Ammon's horn (tissue), 1 donor: ENCODE measurements around the gene CDH4.

Source experiments
- DNase-seq: peaks from one replicate; pipeline ENCODE4 v3.0.0-alpha.2; 2016; ENCODE audit warnings: low spot score

CDH4 gene

GRCh38 chr20:61900011-61900944, 648.2 kb downstream of the CDH4 start:
- DNase-seq = peak; percentile 62

GRCh38 chr20:61900945-61901293, 648.9 kb downstream of the CDH4 start:
- no peak for DNase-seq

DNA sequence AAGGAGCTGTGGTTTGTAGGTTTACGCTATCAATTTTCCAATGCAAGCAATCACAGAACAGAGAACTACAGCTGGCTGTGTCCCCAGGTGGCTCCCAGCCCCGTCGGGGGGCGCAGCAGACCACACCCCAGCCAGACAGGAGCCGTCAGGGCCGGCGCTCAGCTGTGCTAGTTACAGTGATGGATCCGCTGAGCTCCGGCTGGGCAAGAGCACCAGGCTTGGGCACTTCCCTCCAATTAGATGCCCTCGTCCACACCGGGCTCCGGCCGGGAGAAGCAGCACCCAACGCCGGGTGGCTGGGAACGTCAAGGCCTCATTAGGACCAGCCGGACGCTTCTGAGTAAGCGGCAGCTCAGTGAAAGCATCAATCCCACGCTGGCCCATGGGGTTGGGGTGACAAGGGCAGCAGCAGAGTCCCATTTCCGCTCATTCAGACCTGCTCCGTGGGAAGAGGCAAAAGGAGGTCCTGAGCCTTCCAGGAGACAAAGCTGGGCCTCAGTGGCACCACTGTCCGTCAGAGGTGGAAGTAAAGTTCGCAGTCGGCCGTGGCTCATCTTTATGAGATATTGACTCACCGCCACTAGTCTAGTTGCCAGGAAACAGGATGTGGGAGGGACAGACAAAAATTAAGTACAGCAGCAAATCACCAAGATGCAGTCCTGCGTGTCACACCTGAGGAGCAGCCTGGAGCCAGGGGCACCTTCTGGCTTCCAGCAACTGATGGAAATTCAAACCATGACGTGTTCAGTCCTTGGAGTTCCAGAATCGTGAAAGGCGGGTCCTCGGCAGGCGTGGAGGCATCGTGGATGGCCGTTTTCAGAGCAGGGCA, 649.5 kb downstream of the CDH4 start:
- no peak for DNase-seq

DNA sequence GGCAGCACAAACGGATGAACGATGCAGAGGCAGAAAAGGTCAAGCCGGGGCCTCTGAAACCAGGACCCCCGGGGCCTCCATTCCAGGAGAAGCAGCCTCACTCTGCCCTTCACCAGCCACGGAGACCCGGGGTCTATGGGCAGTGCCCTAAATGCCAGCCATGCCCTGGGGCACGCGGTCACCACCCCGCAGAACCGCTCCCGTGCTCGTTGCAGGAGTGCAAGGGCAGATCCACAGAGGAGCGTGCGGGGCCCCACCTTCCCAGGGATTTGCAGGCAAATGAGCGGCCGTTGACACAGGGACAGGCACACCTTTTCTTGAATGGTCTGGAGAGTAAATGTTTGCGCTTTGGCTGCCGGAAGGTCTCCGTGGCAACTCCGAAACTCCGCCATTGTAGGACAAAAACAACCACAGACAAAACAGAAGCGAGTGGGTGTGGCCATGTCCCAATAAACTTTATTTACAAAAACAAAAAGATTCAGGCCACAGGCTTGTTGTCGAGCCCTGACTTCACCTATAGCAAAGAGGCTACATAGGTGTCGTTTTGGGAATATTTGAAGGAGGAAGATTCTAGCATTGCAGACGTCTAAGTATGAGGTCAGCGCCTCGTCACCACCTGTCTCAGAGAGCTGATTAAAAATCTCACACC, 650.3 kb downstream of the CDH4 start:
- DNase-seq = no peak

DNA sequence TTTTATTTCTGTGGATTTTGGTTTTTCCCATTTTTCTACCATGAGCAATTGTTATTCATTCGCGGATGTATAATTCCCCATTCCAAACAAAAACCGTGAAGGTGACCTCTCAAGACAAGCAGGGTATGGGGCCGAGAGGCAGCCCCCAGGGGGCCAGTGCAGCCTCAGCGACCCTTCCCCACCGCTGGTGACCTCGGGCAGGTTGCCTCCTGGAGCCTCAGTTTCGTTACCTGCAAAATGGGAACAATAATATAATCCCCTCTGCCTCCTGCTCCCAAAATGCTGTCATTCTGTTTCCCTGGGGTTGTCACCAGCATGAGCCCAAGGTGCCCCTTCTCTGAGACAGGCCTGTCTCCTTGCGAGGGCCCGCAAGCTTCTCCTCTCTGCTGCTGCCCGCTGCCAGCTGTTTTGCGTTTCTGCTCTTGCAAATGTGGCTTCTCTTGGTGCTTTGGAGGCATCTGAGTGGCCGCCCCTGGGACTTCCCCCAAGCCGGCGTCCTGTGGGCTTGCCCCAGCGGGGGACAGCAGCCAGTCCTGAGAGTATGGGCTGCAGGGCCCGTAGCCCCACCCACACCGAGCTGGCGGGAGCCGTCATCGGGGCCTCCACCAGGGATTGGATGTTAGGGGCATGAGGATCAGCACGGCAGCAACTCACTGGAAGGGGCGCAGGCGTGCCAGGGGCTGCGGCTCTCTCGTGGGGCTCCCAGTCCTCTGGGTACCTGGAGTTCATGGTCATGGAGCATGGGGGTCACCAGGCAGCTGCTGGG, 651.7 kb downstream of the CDH4 start:
- DNase-seq = no peak

DNA sequence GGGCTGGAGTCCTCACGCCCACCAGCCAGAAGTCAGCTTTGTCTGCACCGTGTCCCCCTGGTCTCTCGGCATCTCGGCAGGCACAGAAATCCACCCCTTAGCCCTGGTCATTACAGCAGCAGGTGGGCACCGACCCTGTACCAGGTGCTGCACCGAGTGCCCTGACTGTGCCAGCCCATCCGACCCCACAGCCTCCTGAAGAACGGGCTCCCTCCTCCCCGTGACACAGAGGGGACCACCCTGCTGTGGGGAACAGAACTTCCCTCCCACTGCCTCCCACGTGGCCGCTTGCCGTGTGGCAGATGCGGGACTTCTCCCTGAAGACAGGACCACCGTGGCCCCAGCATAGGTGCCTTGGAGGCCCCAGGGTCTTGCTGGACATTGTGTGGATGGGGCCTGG, 652.4 kb downstream of the CDH4 start:
- no peak for DNase-seq

DNA sequence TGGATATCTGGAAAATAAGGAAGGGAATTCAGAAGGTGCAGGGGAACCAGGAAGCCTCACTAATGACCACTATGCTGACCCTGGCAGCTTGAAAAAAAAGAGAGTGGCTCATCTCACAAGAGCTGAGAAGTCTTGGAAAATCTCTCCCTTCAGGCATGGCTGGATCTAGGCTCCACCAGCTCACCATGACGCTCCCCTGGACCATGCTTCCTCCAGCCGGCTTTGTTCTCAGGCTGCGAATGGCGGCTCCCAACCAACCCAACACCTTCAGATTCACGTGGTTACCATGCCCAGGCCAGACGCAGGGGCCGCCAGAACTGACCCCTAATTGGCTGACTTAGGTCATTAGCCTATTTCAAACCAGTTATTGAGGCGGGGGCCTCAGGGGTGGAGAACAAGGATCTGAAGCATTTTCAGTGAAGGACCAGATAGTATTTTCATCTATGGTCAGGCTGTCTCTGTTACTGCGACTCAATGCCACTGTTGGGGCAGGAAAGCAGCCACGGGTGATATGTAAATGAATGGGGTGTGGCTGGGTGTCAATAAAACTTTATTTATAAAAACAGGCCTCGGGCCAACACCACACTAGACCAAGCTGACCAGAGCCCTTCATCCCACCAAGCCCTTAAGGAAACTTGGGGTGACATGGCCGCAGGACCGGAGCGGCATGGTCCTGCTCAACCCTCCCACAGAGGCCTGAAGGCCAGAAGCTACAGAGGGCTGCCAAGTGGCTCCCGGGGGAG, 653.9 kb downstream of the CDH4 start:
- DNase-seq = no peak

DNA sequence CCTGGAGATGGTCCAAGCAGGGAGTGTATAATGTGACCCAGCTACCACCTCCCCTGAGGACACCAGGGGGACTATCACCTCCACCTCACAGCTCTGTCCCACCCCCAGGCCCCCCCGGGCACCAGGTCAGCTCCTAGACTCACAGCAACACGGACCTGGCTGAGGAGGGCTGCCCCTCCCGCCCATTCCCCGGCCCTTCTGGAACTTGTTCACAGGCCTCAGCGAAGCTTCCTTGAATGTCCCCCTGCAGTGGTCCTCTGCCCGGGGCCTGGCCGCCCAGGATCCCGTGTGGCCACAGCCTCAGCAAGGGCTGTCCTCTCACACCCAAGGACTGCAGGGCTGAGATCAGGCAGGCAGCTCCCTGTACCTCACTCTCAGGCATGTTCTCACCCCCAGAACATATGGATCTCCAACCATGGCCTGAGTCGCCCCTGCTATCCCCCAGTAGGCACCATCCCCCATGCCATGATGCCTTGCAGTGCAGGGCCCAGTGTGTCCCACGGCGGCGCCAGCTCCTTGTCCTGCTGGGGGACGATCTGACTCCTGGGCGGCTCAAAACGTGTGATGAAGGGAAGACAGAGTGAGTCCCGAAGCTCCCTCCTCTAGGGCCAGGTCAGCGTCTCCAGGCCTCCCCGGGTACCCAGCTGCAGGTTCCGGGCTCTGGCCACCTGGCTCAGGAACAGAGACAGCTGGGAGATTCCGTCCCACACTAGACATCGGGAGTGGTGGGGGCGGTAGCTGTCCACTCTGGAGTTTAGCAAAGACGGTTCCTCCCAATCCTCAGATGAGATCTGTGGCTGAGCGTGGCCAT, 655.2 kb downstream of the CDH4 start:
- no peak for DNase-seq

GRCh38 chr20:61908057-61909026, 656.3 kb downstream of the CDH4 start:
- DNase-seq = no peak

DNA sequence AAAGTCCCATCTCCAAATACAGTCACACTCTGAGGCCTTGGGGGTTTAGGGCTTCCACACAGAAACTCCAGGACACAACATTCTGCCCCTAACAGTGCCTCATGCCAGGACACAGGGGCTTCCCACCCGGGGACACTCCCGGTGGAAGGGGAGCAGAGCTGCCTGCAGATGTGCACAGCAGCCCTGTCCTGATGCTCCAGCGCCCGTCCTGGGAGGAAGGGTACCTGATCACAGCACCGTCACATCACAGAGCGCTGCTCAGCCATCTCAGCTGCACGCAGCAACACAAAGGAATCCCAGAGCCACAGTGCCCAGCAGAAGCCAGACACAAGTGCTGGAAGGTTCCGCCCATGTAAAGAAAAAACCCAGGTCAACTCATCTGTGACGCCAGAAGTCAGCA, 657.0 kb downstream of the CDH4 start:
- no peak for DNase-seq

DNA sequence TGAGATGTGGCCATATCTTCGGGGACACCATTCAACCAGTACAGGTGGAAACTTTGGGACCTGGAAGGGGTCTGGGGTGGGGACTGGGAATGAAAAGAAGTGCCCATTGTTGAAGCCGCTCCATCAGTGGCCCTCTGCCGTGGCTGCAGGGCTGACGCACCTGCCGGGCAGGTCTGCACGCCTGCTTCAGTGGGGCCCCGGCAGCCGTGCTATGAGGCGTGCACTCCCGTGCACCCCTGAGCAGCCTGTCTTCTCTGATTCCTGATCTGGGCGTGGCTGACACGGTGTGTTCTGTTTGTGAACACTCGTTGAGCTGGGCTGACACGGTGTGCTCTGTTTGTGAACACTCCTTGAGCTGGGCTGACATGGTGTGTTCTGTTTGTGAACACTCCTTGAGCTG, 657.8 kb downstream of the CDH4 start:
- no peak for DNase-seq

GRCh38 chr20:61911824-61912223, 659.8 kb downstream of the CDH4 start:
- no peak for DNase-seq

DNA sequence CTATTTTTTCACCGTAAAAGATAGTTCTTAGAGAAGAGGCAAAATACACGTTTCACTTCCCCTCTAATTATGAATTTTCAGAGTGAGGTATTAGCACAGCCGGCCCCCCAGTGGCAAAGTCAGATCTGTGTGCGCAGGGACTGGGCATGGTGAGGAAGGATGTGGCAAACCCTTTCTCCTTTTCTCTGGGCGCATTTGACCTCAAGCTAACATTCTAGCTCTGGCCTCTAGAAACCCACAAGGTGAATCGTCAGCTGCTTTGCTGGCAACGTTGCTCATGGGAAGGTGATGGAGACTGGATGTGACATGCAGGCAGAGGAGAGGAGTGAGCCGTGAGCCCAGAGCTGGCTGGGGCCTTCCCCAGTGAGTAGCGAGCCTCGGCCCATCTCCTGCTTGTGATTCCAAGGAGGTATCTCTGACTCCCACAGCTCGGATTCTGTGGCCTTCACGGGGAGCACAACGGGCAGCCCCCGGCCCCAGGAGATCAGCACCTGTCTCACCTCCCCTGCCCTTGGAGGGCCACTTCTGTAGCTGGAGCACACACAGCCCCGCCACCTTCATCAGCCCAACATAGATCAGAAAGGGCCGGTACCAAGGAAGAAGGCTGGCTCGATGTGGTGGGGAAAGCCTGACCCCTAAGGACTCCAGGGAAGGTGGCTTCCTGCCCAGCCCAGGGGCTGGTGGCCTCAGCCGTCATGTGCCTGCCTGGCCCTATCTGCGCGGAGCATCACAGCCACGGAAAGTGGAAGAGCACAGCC, 660.8 kb downstream of the CDH4 start:
- no peak for DNase-seq

- DNase-seq = no peak
Observed at GRCh38 chr20:61913423-61914225, 661.6 kb downstream of the CDH4 start.

DNA sequence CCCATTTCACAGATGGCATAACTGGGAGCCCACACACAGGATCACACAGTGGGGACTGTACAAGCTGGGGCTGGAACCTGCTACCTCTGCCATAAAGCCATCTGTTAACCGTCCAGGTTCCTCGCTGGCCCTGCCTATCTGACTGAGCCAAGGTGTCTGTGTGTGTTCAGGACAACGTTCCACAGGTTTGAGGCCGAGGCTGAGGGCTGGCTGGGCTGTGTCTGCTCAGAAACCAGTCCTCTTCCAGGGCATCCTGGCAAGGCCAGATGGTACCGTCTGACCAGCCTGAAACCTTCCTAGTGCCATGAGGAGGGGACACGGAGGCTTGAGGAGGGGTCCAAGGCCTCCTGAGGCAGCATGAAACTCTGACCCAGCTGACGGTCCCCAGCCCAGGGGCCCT, 663.0 kb downstream of the CDH4 start:
- no peak for DNase-seq

DNA sequence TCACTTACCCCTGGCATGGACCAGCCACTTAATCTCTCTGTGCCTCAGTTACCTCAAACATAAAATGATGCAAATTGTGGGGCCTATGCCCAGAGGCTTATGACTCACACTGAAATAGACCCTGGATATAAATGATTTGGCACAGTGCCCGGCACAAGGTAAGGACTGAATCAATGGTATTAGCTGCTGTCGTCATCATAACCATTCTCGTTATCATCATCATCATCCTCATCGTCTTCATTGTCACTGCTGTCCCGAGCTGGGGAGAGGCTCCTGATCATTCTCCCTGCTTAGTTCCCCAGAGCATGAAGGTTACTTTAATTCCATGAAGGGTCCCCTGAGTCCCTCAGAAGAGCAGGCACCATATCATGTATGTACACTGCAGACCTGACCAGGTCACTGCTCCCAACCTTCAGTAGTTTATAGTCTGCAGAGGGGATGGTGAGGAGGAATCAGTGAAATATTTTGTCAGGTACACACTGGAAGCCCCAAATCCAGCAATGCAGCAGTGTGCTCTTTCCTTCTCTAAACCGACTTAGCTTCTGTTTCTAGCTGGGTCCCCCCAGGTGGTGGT, 664.3 kb downstream of the CDH4 start:
- DNase-seq = no peak

DNA sequence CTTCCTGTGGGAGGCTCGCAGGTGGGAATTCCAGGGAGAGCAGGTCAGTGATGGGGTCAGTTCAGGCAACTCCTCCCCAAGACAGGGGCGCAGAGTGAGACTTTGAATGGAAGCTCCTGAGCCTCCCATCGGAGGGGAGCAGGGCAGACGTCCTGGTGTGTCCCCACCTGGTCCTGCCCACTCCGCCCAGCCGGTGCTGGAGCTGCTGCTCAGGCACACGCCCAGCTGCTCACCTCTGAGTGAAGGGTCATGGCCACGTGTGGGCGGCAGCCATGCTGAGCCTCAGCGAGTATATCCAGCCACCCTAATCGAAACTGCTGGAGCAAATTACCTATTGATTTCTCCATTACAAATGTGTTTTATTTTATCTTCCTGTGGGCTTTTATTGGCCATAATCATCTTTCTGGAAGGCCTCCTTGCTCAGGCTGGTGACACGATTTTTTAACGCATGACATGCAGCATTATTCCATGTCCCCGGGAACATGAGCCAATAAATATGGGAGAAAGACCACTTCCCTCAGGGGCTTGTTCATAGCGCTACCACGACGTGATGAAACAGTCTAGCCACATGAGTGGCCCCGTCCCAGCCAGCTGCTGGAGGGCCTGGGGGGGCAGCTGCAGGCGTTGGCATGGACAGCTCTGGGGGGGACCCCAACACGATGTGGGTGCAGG, 665.5 kb downstream of the CDH4 start:
- no peak for DNase-seq
